Fibroblast of mammary gland (primary cell): ENCODE data around the gene DPH2.
A peak's percentile ranks its signal among the peaks of the same experiment; 100 is the strongest.

ENCODE experiments used
- DNase-seq: peaks from one replicate; pipeline ENCODE4 v3.0.0-alpha.2; 2010; ENCODE audit warnings: low read depth
- H3K4me3 ChIP-seq: 2 replicates; pipeline ENCODE4 v1.5.1; 2011; ENCODE audit warnings: low read depth, mild to moderate bottlenecking, low read length, moderate library complexity; ENCODE audit not compliant: control insufficient read depth
- CTCF ChIP-seq: conservative IDR thresholded peaks from 2 replicates; pipeline ENCODE4 v1.5.1; 2011; ENCODE audit warnings: low read depth, low read length, inconsistent platforms; ENCODE audit not compliant: control insufficient read depth, insufficient read depth

Gene DPH2

GRCh38 chr1:43978551-43979260 is 8.9 kb downstream of the DPH2 start, which contains the start of gene B4GALT2:
Gene B4GALT2, plus strand, starts transcription at chr1:43979210. Its CDS starts 1,951 bp downstream, at chr1:43981161.
- DNase-seq: peak; percentile 30

GRCh38 chr1:43979261-43979527 is 9.4 kb downstream of the DPH2 start:
- no peak for DNase-seq
- peak overlapping the region; percentile 66 for H3K4me3 ChIP-seq
- TF ChIP-seq CTCF: no peak

More at GRCh38 chr1:43978551-43979260, 8.9 kb downstream of the DPH2 start, which contains the start of gene B4GALT2:
- no peak for TF ChIP-seq CTCF
- H3K4me3 ChIP-seq: peak within 1 kb of the TSS; percentile 66

- H3K4me3 ChIP-seq: peak overlapping the region; percentile 66
- DNase-seq: peak; percentile 61
- TF ChIP-seq CTCF: no peak
These were observed 9.9 kb downstream of the DPH2 start for GRCh38 chr1:43979528-43980254.

- TF ChIP-seq CTCF: no peak
- H3K4me3 ChIP-seq: peak overlapping the region; percentile 66
- DNase-seq: peak; percentile 58
These were observed 10.7 kb downstream of the DPH2 start for GRCh38 chr1:43980255-43981134.

- peak overlapping the region; percentile 66 for H3K4me3 ChIP-seq
- no peak for DNase-seq
- TF ChIP-seq CTCF: no peak
These were observed 11.3 kb downstream of the DPH2 start for GRCh38 chr1:43981135-43981491.

GRCh38 chr1:43981636-43982035 is 11.8 kb downstream of the DPH2 start:
- TF ChIP-seq CTCF: no peak
- no peak for DNase-seq
- no peak overlapping the region for H3K4me3 ChIP-seq
